Camera-type eye (tissue), 1 donor: ENCODE measurements around the gene SPDYE11. TPM values are rescaled to one million over a fixed set of nuclear protein-coding genes. Genes with fewer than 3 reads are reported as not detected.

Experiments used
- total RNA-seq: library from RNA; depleted of rRNA; stranded (reverse); fragments of >200 nt; gene quantifications from one replicate; pipeline ENCODE4 v1.2.3, GENCODE V29; 2014

Gene SPDYE11, protein sequence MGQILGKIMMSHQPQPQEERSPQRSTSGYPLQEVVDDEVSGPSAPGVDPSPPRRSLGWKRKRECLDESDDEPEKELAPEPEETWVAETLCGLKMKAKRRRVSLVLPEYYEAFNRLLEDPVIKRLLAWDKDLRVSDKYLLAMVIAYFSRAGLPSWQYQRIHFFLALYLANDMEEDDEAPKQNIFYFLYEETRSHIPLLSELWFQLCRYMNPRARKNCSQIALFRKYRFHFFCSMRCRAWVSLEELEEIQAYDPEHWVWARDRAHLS
- not detected for total RNA-seq

GRCh38 chr7:73057811-73058210, at the start of gene SPDYE11:
TSS of gene SPDYE11 (minus strand) at chr7:73057911. CDS start at chr7:73056111, 1,800 bp downstream.

DNA sequence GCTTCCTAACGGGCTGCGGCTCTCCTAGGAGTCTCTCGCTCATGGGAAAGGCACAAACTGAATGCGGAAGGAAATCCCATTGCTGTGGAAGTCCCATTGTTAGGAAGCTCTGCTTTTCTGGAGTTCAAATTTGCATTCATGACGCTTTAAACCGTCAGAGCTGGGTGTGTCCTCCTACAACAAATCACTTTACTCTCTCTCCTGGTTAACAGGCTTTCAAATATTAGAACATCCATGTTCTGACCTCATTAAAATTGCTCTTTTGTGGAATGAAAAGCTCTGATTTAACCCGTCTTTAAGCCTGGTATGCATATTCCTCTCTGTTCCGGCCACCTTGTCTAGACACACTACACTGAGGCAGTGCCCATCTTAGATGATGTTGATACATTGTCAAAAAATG, 28.2 kb upstream of the SPDYE11 start, which contains the start of gene SPDYE9:
Gene SPDYE9, minus strand, starts transcription at position 101 of the 400 bp plus-strand sequence. CDS start 1,800 bp downstream, outside the sequence.

GRCh38 chr7:73029666-73030065, 28.0 kb downstream of the SPDYE11 start, which contains the start of gene SPDYE8:
TSS of gene SPDYE8 (minus strand) at chr7:73029766. CDS start at chr7:73027966, 1,800 bp downstream.

Other genes with a start within 250 kb of the SPDYE11 start
- 10.0 TPM for gene TYW1B, start 229.7 kb downstream of the SPDYE11 start, total RNA-seq
- 17.7 TPM for gene POM121, start 132.8 kb downstream of the SPDYE11 start, total RNA-seq
- not detected for gene TRIM74, start 88.4 kb downstream of the SPDYE11 start, total RNA-seq
- gene SPDYE8, start 28.1 kb downstream of the SPDYE11 start, total RNA-seq, result not detected
- not detected for gene SPDYE9, start 28.1 kb upstream of the SPDYE11 start, total RNA-seq